ENCODE measurements around the gene SAMMSON. TPM values are rescaled to one million over a fixed set of nuclear protein-coding genes. Genes with fewer than 3 reads are reported as not detected.
A peak's percentile ranks its signal among the peaks of the same experiment; 100 is the strongest.

Gene SAMMSON
- total RNA-seq, 2 donors from 2014 or later: 0.42 TPM; not detected in 1

GRCh38 chr3:70096376-70097066, 97.0 kb downstream of the SAMMSON start:
- Mint-ChIP-seq H3K4me3 (no peak overlapping the region), H3K4me1 (peaks cover 1% of the 10 kb centered on the region), H3K9me3 (no peaks in the 10 kb centered on the region), H3K36me3 (ENCODE audit: low read depth) (no peaks in the 10 kb centered on the region), H3K27me3 (ENCODE audit: insufficient read depth) (no peaks in the 10 kb centered on the region), H3K27ac (no peak overlapping the region)
- no peak for TF ChIP-seq CTCF (conservative IDR thresholded peaks at IDR 0.05)
- Histone ChIP-seq H3K27ac (ENCODE audit: low read depth, low read length) (no peak overlapping the region), H3K4me1 (ENCODE audit: control insufficient read depth, insufficient read depth, low read length) (no peaks in the 10 kb centered on the region), H3K9ac (ENCODE audit: extremely low read depth, low read length, poor library complexity, severe bottlenecking) (no peak overlapping the region), H3K36me3 (ENCODE audit: control insufficient read depth, insufficient read depth, low read length) (no peaks in the 10 kb centered on the region), H3K27me3 (ENCODE audit: control insufficient read depth, insufficient read depth, low read length, poor library complexity, severe bottlenecking) (no peaks in the 10 kb centered on the region), H3K9me3 (ENCODE audit: control insufficient read depth, low read length) (no peaks in the 10 kb centered on the region), H3K4me3 (ENCODE audit: low read length) (no peak overlapping the region)
- no peak for DNase-seq
- 93 to 97% methylated on average over 5 of the region's 5 CpGs for WGBS, 2 experiments (ENCODE audit: insufficient coverage in 1 of 2, insufficient read length in 1 of 2)

GRCh38 chr3:70097084-70097483, 97.6 kb downstream of the SAMMSON start:
- Histone ChIP-seq H3K4me3 (ENCODE audit: low read length) (no peak overlapping the region), H3K4me1 (ENCODE audit: control insufficient read depth, insufficient read depth, low read length) (no peaks in the 10 kb centered on the region), H3K9ac (ENCODE audit: extremely low read depth, low read length, poor library complexity, severe bottlenecking) (no peak overlapping the region), H3K27me3 (ENCODE audit: control insufficient read depth, insufficient read depth, low read length, poor library complexity, severe bottlenecking) (no peaks in the 10 kb centered on the region), H3K36me3 (ENCODE audit: control insufficient read depth, insufficient read depth, low read length) (no peaks in the 10 kb centered on the region), H3K9me3 (ENCODE audit: control insufficient read depth, low read length) (no peaks in the 10 kb centered on the region), H3K27ac (ENCODE audit: low read depth, low read length) (no peak overlapping the region)
- H3K4me3 Mint-ChIP-seq: no peak overlapping the region
- no peak for DNase-seq
- peaks cover 1% of the 10 kb centered on the region for H3K4me1 Mint-ChIP-seq
- no peaks in the 10 kb centered on the region for H3K27me3 Mint-ChIP-seq (ENCODE audit: insufficient read depth)
- H3K36me3 Mint-ChIP-seq (ENCODE audit: low read depth): no peaks in the 10 kb centered on the region
- TF ChIP-seq CTCF (conservative IDR thresholded peaks at IDR 0.05): no peak
- WGBS, 2 experiments (ENCODE audit: insufficient coverage in 1 of 2, insufficient read length in 1 of 2): 89 to 100% methylated on average over 1 of the region's 1 CpG
- no peaks in the 10 kb centered on the region for H3K9me3 Mint-ChIP-seq
- H3K27ac Mint-ChIP-seq: no peak overlapping the region

- no peak overlapping the region for H3K27ac ChIP-seq (ENCODE audit: low read depth, low read length)
- Mint-ChIP-seq H3K36me3 (ENCODE audit: low read depth) (no peaks in the 10 kb centered on the region), H3K27me3 (ENCODE audit: insufficient read depth) (no peaks in the 10 kb centered on the region), H3K27ac (no peak overlapping the region), H3K4me1 (peaks cover 2% of the 10 kb centered on the region), H3K9me3 (no peaks in the 10 kb centered on the region), H3K4me3 (no peak overlapping the region)
- H3K9ac ChIP-seq (ENCODE audit: extremely low read depth, low read length, poor library complexity, severe bottlenecking): no peak overlapping the region
- TF ChIP-seq CTCF (conservative IDR thresholded peaks at IDR 0.05): peak; percentile 83
- no peaks in the 10 kb centered on the region for H3K36me3 ChIP-seq (ENCODE audit: control insufficient read depth, insufficient read depth, low read length)
- no peaks in the 10 kb centered on the region for H3K9me3 ChIP-seq (ENCODE audit: control insufficient read depth, low read length)
- H3K27me3 ChIP-seq (ENCODE audit: control insufficient read depth, insufficient read depth, low read length, poor library complexity, severe bottlenecking): no peaks in the 10 kb centered on the region
- DNase-seq: peak; percentile 91
- no peaks in the 10 kb centered on the region for H3K4me1 ChIP-seq (ENCODE audit: control insufficient read depth, insufficient read depth, low read length)
- 73 to 100% methylated on average over 2 to 6 of the region's 6 CpGs for WGBS, 2 experiments (ENCODE audit: insufficient coverage in 1 of 2, insufficient read length in 1 of 2)
- no peak overlapping the region for H3K4me3 ChIP-seq (ENCODE audit: low read length)
Observed at GRCh38 chr3:70108072-70108471, 108.5 kb downstream of the SAMMSON start.
